GM23248 (cell line): Measurements from ENCODE around the gene KIF23. TPM values are rescaled to one million over a fixed set of nuclear protein-coding genes. Genes with fewer than 3 reads are reported as not detected.
A peak's percentile ranks its signal among the peaks of the same experiment; 100 is the strongest.

Experiments
- DNase-seq: peaks from one replicate; pipeline ENCODE4 v3.0.0-alpha.2; 2015
- H2AFZ ChIP-seq: fragments of 200-600 bp; sonication (generic); 2 replicates; pipeline ENCODE4 v1.6.1; 2016; ENCODE audit warnings: antibody characterized with exemption
- H3F3A ChIP-seq: fragments of 200-600 bp; sonication (generic); 2 replicates; pipeline ENCODE4 v1.6.1; 2016; ENCODE audit warnings: mild to moderate bottlenecking, antibody characterized with exemption, mixed run types; ENCODE audit not compliant: insufficient read depth
- H3K27ac ChIP-seq: fragments of 200-600 bp; sonication (generic); 2 replicates; pipeline ENCODE4 v1.5.1; 2016; ENCODE audit warnings: mild to moderate bottlenecking
- H3K27me3 ChIP-seq: fragments of 200-600 bp; sonication (generic); replicated peaks from 2 replicates; pipeline ENCODE4 v1.6.1; 2016; ENCODE audit warnings: mild to moderate bottlenecking; ENCODE audit not compliant: insufficient read depth
- H3K36me3 ChIP-seq: fragments of 200-600 bp; sonication (generic); 2 replicates; pipeline ENCODE4 v1.6.1; 2016; ENCODE audit warnings: low read depth, mild to moderate bottlenecking
- H3K4me1 ChIP-seq: fragments of 200-600 bp; sonication (generic); 2 replicates; pipeline ENCODE4 v1.6.1; 2016; ENCODE audit warnings: mild to moderate bottlenecking; ENCODE audit not compliant: insufficient read depth
- H3K4me2 ChIP-seq: fragments of 200-600 bp; sonication (generic); one replicate; pipeline ENCODE4 v1.6.1; 2016; ENCODE audit warnings: mild to moderate bottlenecking; ENCODE audit not compliant: unreplicated experiment
- H3K4me3 ChIP-seq: fragments of 200-600 bp; sonication (generic); 2 replicates; pipeline ENCODE4 v1.5.1; 2016; ENCODE audit warnings: mild to moderate bottlenecking
- H3K79me2 ChIP-seq: fragments of 200-600 bp; sonication (generic); 2 replicates; pipeline ENCODE4 v1.6.1; 2016; ENCODE audit warnings: mild to moderate bottlenecking; ENCODE audit not compliant: insufficient read depth
- H3K9ac ChIP-seq: fragments of 200-600 bp; sonication (generic); 2 replicates; pipeline ENCODE4 v1.6.1; 2016; ENCODE audit warnings: mild to moderate bottlenecking
- H3K9me2 ChIP-seq: fragments of 200-600 bp; sonication (generic); 2 replicates; pipeline ENCODE4 v1.6.1; 2016; ENCODE audit warnings: mixed run types, mild to moderate bottlenecking, moderate library complexity; ENCODE audit not compliant: insufficient read depth
- H3K9me3 ChIP-seq: fragments of 200-600 bp; sonication (generic); one replicate; pipeline ENCODE4 v1.6.1; 2017; ENCODE audit warnings: low read depth
- H4K20me1 ChIP-seq: fragments of 200-600 bp; sonication (generic); 2 replicates; pipeline ENCODE4 v1.6.0; 2016; ENCODE audit not compliant: insufficient read depth
- EZH2 ChIP-seq: fragments of 200-600 bp; sonication (generic); IDR thresholded peaks from 2 replicates; pipeline ENCODE4 v1.6.1; 2018; ENCODE audit warnings: antibody characterized with exemption, mild to moderate bottlenecking; ENCODE audit not compliant: insufficient read depth, poor library complexity, severe bottlenecking
- EZH2phosphoT487 ChIP-seq: fragments of 200-600 bp; sonication (generic); IDR thresholded peaks from 2 replicates; pipeline ENCODE4 v1.6.1; 2018; ENCODE audit warnings: antibody characterized with exemption, moderate library complexity, mild to moderate bottlenecking, low read depth; ENCODE audit not compliant: insufficient read depth
- WGBS, 2 experiments: methylation state at CpG; one replicate each; pipeline ENCODE4 v1.1.6; 2015 to 2017; ENCODE audit warnings: low lambda C conversion rate in 2 of 2, low coverage in 1 of 2; ENCODE audit errors: missing lambda C conversion rate in 2 of 2; 5-methylcytosine and 5-hydroxymethylcytosine counted together
- in situ Hi-C: fragments of 300-500 bp; cut with MboI; formaldehyde crosslinking; loops from 2 replicates; pipeline ENCODE4 v1.15.0; 2020
- polyA plus RNA-seq: library from polyadenylated mRNA; unstranded; fragments of >200 nt; fragmentation: Nextera tagmentation; extraction: Ambion mirVana; gene quantifications from 2 replicates; pipeline ENCODE4 v1.2.1, GENCODE V29; 2016
- total RNA-seq: library from RNA; depleted of rRNA; stranded (reverse); fragments of >200 nt; shearing (Covaris generic); gene quantifications from 2 replicates; pipeline ENCODE4 v1.2.3, GENCODE V29; 2014

KIF23 gene
- total and polyA plus RNA-seq, 2 experiments from 2014 or later, result 28.8 to 29.4 TPM

DNA sequence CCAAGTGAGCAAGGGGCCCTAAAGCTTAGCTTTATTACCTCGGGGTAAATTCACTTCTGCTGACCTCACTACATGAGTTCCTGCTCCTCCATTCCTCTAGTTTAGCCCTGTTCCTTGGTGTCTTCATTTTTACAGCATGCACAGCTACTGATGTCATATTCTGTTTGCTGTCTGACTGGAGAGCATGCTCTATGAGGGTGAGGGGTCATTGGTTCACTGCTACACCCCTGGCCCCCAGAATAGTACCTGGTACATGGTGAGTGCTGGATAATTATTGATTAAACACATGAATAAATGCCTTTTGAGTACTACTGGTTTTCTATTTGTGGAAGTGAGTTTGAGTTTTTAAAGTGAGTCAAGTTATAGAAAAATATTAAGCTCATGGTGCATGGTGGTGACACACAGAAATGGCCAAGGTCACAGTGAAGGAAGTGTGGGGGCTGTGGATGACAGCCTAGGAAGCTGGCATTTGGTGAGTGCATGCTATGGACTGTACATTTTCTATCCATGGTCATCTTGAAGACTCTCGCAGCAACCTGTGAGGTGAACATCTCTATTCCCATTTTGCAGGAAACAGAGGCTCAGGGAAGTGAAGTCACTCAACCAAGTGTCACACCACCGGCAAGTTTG, 72.4 kb downstream of the KIF23 start:
- in situ Hi-C loops, result no loop called here
- Histone ChIP-seq H3K27ac (no peak overlapping the region), H3K27me3 (peaks cover 2% of the 10 kb centered on the region; the same call in 1 of the 2 replicates), H2AFZ (no peak overlapping the region), H3K9ac (no peak overlapping the region), H3K9me2 (no peaks in the 10 kb centered on the region), H3K4me3 (no peak overlapping the region), H3K36me3 (no peaks in the 10 kb centered on the region), H4K20me1 (no peaks in the 10 kb centered on the region), H3F3A (no peaks in the 10 kb centered on the region), H3K4me1 (no peaks in the 10 kb centered on the region), H3K4me2 (no peak overlapping the region), H3K9me3 (no peaks in the 10 kb centered on the region), H3K79me2 (no peaks in the 10 kb centered on the region)
- TF ChIP-seq EZH2, result no peak
- TF ChIP-seq EZH2phosphoT487, result no peak
- no peak for DNase-seq
- WGBS, 2 experiments, result 77 to 81% methylated on average over 3 of the region's 3 CpGs

GRCh38 chr15:69489073-69489571, 75.0 kb downstream of the KIF23 start:
- TF ChIP-seq EZH2phosphoT487 (no peak), EZH2 (no peak)
- Histone ChIP-seq H2AFZ (no peak overlapping the region), H3K9ac (no peak overlapping the region), H3F3A (no peaks in the 10 kb centered on the region), H3K4me1 (no peaks in the 10 kb centered on the region), H3K36me3 (no peaks in the 10 kb centered on the region), H3K4me3 (no peak overlapping the region), H3K4me2 (no peak overlapping the region), H3K79me2 (no peaks in the 10 kb centered on the region), H3K9me2 (no peaks in the 10 kb centered on the region), H3K9me3 (no peaks in the 10 kb centered on the region), H3K27ac (no peak overlapping the region), H4K20me1 (no peaks in the 10 kb centered on the region), H3K27me3 (peaks cover 5% of the 10 kb centered on the region; the same call in 1 of the 2 replicates)
- in situ Hi-C loops, result no loop called here
- peak; percentile 59 for DNase-seq
- WGBS, 2 experiments, result 32 to 45% methylated on average over 3 of the region's 3 CpGs

DNA sequence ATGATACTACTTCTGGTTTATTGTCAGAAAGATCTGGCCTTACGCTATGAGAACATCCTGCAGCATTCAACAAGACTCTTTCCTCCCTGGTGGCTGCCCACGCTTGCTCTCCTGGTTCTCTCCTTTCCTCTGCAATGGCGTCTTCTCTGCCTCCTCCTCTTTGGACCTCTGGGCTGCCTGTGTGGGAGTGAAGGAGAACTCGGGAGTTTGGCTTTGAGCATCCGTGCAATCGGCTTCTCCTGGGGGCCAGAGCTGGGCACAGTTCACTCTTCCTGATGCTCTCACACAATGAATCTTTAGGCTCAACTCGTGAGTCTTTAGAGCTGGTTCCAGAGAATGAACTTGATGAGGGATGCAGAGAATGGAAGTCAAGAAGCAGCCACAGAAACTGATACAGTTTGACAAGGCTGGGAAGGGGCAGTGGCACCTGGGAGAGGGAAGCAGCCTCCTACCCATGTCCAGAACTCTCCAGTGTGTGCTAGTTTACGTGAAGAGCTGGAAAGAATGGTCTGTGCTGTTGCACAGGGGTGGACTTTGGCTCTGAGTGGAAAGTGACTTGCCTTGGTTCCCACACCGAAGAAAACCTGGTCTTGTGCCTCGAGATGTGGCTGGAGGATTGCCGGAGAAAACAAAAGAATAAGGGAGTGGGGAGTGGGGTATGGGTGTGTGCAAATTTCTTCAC, 76.3 kb downstream of the KIF23 start:
- Histone ChIP-seq H3K4me1 (no peaks in the 10 kb centered on the region), H3K36me3 (no peaks in the 10 kb centered on the region), H3K79me2 (no peaks in the 10 kb centered on the region), H3K4me3 (no peak overlapping the region), H3K4me2 (no peak overlapping the region), H3K27ac (no peak overlapping the region), H3K9ac (no peak overlapping the region), H3K9me2 (no peaks in the 10 kb centered on the region), H2AFZ (no peak overlapping the region), H4K20me1 (no peaks in the 10 kb centered on the region), H3K9me3 (no peaks in the 10 kb centered on the region), H3K27me3 (0 out of 2 replicates have a peak, but pooled peaks cover 5% of the 10 kb centered on the region), H3F3A (no peaks in the 10 kb centered on the region)
- in situ Hi-C loops, result no loop called here
- TF ChIP-seq EZH2phosphoT487 (no peak), EZH2 (no peak)
- WGBS, 2 experiments, result 20 to 22% methylated on average over 11 of the region's 11 CpGs
- DNase-seq, result peak; percentile 28

- DNase-seq, result peak; percentile 43
These were observed 76.9 kb downstream of the KIF23 start for GRCh38 chr15:69491038-69491505.

More at GRCh38 chr15:69491038-69491505, 76.9 kb downstream of the KIF23 start:
- Histone ChIP-seq H3K4me1 (no peaks in the 10 kb centered on the region), H2AFZ (no peak overlapping the region), H3K9me3 (no peaks in the 10 kb centered on the region), H3K4me3 (no peak overlapping the region), H3K36me3 (no peaks in the 10 kb centered on the region), H3K4me2 (no peak overlapping the region), H3F3A (0 out of 2 replicates have a peak, but pooled peaks cover 2% of the 10 kb centered on the region), H3K9ac (no peak overlapping the region), H3K27me3 (0 out of 2 replicates have a peak, but pooled peaks cover 5% of the 10 kb centered on the region), H3K79me2 (no peaks in the 10 kb centered on the region), H4K20me1 (no peaks in the 10 kb centered on the region), H3K9me2 (no peaks in the 10 kb centered on the region), H3K27ac (no peak overlapping the region)
- no peak for TF ChIP-seq EZH2
- TF ChIP-seq EZH2phosphoT487, result no peak
- in situ Hi-C loops, result no loop called here
- WGBS, 2 experiments, result 0 to 3% methylated on average over 3 of the region's 3 CpGs
